ENCODE measurements around the gene APOL5.

Gene APOL5

GRCh38 chr22:35777335-35777975, 59.8 kb downstream of the APOL5 start:
- Histone ChIP-seq H3K4me3 (no peak overlapping the region), H3K27ac (no peak overlapping the region)

Data from skin epidermis (tissue), 12 donors.